ENCODE results near the gene TM7SF2.

GRCh38 chr11:65083834-65084597, 27.7 kb upstream of the TM7SF2 start, which contains the start of the genes CDCA5 and ZFPL1:
- TF ChIP-seq POLR2A (IDR thresholded peaks at IDR 0.05) (no peak), CTCF (IDR thresholded peaks at IDR 0.05) (peak in 1 of 7 experiments; percentile 9), POLR2AphosphoS5 (IDR thresholded peaks at IDR 0.05) (peak; percentile 95 to 99 (median 95)), EP300 (IDR thresholded peaks at IDR 0.05) (no peak)
